GM19238 (cell line): Measurements from ENCODE around the gene CCIN.

ENCODE experiments used
- DNase-seq: peaks from one replicate; pipeline ENCODE4 v3.0.0; 2011; ENCODE audit warnings: low spot score; ENCODE audit not compliant: insufficient read length

CCIN gene

DNA sequence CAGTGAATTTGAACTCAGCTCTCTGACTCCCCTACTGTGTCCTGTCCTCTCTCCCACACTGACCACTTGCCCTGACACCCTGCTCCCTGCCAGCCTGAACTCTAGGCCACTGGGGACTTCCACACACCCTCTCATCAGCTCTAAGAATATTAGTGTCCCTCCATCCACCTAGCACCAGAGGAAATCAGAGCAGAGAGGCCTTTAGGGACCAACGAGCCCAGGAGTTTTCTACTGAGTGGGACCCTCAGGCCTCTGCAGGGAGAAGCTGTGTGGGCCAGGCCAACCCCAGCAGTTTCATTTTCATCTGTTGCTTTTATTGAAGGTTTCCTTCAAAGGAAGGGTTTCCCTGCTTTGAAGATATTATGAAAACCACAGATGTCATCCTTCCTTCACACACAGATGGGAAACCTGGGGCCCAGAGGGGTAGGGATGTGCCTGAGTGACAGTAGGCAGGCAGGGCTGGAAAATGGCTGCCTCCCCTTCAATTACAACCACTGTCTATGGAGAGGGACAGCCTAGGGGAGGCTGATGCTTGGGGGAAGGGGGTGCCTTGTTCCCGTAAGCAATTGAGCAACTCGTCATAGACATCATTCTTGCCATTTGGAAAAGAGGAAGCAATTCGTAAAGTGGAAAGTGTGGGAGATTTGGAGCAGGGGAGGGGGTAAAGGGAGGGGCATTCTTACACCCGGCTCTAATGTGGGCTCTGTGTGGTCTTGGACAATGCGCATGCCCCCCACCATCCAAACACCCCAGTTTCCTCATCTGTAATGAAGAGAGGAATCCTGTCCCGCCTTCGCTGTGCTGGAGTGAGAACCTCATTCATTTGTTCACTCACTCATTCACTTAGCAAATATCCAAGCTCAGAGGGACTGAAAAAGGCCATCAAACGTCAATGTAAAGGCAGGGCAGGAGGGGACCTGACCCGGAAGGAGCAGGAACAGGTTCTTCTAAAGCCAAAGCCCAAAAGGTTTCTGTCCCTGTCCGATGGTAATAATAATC, 28.8 kb upstream of the CCIN start:
- no peak for DNase-seq

DNA sequence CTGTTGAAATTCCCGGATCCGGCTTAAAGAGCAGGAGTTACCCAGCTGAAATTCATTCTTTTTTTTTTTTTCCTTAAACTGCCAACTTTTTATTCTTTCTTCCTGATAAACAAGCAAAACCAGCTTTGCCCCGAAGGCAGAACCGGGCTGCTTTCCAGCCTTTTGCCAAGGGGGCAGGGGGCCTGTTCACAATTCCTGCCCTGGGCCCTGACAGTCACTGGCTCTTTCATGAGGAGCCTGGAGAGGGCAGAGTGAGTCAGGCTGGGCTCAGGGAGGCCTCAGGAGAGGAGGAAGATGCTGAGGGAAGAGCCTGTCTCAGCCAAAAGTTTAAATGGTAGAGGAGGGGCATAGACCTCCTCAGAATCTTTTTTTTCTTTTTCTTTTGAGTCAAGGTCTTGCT, 27.9 kb upstream of the CCIN start:
- no peak for DNase-seq

DNA sequence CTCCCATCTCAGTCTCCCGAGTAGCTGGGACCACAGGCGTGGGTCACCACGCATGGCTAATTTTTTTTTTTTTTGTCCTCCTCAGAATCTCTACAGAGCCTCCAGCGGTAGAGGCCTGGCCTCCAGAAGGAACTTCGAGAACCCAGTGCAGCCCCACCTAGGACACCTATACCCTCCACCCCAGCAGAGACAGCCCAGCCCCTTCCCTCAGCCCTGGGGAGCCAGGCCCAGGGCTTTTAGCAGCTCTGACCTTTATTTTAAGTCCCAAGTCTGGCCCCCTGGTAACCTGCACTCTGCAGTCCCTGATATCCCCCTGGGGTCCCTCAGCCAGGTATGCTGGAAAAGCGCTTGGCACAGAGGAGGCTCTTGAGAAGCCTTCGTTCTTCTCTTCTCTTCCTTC, 27.4 kb upstream of the CCIN start:
- DNase-seq, result no peak

DNA sequence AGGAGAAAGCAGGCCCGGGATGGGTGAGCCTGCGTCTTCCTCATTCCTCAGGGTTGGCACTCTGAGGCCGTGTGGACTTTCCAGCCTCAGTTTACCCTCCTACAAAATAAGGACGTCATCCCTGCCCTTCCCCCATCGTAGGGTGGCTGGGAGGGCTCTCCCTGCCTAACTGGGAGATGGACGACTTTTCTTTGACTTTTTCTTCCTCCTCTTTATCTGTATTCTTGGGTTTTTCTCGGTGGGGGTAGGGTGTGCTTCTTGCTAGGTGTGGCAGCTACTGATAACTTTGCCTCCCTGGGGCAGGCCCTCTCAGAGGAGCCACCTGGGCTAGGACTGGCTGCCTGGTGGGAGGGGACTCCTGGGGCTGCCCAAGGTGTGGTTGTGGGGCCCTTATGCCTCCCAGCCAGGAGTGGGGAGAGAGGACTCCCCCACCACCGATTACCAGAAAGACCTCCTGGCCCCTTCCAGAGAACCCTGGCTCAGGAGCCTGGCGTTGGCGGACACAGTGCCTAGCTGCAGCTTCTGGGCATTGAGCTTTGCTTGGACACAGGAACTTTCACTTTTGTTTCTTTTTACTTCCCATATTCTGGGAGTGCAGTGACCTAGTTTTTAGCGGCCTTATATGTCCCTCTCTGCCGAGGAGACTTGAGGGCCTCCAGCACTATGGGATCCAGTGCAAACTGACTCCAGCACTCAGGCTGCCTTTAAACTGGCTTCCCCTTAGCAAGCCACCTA, 26.5 kb upstream of the CCIN start:
- no peak for DNase-seq

DNA sequence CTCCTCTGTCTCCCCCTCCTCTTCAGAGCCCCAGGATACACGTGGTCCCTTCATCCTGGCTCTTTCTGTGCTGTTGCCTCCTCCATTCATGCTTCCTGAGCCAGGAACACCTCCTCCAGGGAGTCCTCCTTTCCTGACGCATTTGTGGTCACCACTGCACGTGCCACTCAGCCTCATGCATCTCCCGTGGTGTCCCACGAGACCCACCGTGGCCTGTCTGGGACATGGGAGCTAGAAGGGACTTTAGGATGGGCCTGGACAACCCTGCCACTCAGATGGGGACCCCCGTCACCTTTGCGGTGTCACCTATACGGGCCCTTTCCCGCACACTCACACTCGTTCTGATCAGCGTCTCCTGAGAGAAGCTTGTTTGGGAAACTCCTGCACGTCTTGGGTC, 25.9 kb upstream of the CCIN start:
- DNase-seq, result no peak

DNA sequence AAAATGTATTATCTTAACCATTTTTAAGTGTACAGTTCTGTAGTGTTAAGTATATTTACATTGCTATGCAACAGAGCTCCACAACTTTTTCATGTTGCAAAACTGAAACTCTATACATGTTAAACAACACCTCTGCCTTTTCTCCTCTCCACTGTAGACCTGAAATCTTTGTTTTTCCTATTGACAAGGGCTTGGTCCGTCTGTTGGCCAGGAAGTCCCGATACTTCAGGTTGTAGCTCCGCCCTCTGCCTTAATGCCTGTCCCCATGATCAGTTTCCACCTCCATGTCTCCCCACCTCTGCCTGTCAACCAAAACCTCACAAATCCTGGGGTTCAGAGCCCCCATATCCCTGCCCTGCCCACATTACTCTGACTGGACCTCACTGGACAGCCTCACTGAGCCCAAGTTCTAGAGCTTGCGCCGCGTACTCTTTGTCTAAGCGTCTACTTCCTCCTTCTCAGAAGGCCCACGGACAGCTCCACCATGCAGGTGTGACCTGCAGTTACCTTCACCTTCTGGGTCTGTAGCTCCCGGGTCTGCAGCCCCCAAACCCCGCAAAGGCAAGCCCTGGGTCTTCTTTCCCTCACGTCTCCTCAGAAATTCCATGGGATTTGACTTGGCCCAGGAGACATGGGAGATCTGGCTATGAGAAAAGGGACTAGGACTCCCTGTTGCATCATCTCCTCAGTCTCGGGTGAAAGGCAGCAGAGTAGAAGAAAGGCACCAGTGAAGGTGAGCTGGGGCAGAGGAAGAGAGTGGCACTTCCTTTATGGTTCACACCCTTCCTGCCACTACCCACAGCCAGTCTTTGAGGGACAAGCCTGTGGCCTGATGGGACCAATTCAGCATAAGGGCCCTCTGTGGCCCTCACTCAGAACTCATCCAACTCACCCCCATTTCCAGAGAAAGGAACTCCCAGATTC, 24.6 kb upstream of the CCIN start:
- no peak for DNase-seq

DNA sequence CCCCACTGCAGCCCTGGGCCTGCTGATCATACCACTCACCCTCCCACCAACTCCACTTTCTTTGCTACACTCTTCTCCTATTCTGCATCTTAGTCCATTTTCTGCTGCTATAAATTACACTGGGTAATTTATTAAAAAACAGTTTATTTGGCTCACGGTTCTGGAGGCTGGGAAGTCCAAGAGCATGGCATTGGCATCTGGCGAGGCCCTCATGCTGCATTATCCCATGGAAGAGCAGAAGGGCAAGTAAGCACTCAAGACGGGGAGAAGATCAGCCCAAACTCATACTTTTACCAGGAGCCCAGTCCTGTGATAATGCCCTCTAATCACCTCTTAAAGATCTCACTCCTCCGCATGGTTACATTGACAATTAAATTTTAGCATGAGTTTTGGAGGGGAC, 23.2 kb upstream of the CCIN start:
- DNase-seq, result no peak

DNA sequence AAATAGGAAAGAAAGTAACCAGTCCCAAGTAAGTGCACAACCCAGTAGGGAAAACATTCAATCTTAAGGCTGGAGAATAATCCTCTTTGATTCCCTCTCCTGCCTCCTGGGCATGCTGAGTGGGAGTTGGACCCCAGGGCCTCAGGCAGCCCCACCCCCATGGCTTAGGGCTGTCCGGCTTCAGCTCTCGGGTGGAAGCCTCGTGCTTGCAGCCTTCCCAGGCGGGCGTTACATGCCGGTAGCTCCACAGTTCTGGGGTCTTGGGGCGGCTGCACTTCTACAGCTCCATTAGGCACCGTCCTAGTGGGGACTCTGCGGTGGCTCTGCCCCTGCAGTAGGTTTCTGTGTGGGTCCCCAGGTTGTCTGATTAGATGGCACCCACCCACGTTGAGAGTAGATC, 22.5 kb upstream of the CCIN start:
- no peak for DNase-seq

DNA sequence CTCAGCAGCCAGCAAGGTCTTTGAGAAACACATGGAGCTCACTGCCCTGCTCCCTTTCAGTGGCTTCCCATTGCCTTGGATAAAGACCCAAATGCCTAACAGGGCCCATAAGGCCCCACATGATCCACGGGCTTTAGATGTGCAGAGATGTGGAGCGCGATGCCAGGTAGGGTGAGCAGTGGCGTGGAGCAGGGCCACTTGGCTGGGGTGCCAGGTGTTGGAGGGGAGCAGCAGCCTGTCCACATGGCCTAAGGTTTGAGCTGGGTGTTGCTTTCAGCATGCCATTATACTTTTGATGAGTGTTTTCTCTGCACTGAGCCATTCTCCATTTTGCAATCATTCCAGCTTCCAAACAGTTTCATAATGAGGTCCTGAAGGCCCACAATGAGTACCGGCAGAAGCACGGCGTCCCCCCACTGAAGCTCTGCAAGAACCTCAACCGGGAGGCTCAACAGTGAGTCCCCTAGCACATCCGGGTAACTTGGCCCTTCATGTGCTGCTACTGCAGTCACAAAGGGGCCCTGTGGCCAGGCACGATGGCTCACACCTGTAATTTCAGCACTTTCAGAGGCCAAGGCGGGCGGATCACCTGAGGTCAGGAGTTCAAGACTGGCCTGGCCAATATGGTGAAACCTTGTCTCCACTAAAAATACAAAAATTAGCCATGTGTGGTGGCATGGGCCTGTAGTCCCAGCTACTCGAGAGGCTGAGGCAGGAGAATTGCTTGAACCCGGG, 21.6 kb upstream of the CCIN start:
- no peak for DNase-seq

DNA sequence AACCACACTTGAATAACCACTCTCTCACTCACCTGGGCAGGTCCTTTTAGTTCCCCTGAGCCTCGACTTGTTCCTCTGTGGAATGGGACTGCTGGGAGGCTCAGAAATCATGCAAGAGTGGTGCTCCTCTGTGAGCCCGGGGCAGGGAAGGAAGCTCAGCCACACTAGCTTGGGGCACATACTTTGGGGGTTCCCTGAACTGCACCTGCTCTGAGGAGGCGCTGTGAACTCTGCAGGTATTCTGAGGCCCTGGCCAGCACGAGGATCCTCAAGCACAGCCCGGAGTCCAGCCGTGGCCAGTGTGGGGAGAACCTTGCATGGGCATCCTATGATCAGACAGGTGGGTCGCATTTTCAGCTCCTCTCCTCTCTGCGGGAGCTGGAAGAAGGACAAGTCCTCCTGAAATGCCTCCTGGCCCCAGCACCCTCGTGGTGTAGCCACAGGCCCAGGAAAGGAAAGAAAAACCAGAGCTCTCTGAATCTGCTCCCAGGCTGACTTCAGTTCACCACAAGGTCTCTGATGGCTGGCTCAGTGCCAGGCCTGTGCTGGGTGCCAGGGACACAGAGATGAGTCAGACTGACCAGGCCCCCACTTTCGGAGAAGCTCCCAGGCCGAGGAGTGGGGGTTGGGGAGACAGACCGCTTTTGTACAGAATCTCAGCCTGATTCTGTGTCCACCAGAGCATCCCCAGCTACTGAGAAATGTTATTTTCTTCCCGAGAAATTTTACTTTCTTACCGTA, 20.7 kb upstream of the CCIN start:
- DNase-seq, result peak; percentile 53

DNA sequence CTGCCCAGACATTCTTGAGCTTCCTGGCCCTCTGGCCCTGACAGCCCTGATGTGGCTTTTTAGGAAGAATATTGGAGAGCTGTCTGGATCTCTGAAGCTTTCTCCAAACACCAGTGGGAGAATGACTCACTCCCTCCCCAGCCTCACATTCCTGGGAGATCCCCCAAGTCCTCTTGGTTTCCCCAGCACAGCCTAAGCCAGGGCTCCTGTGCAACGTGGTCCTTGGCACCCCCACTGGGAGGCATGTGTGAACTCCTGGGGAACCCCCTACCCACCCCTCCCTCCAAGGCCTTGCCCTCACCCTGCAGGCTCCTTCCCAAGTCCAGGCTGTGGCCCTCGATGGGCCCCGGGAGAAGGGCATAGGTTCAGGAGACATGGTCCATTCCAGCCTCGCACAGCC, 20.0 kb upstream of the CCIN start:
- no peak for DNase-seq

DNA sequence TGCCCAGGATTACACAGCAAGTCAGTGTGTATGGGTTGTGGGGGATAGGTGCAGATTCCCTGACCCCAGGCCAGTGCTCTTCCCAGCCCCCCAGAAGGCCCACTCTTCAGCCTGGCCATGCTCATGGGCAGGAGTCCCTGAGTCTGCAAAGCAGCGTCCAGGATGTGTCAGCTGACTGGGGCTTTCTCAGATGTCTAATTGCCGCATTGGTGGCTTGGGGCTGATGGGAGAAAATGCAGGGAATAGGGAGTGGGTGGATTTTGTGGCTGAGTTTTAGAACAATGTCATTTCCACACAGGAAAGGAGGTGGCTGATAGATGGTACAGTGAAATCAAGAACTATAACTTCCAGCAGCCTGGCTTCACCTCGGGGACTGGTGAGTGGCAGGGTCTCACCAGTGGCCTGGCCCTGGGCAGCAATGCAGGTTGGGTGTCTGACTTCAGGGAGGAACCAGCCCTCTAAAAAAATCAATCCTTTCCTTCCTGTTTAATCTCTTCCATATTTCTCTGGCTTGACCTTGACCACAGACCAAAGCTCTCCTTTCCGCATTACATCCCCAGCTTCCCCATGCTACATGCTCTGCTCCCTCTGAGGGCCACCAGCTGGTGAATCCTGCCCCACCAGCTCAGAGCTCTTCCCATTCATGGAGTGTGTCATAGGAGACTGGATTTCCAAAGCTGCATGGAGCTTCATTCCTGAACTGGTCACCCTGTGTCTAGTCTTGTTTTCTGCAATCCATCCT, 18.4 kb upstream of the CCIN start:
- DNase-seq, result no peak

DNA sequence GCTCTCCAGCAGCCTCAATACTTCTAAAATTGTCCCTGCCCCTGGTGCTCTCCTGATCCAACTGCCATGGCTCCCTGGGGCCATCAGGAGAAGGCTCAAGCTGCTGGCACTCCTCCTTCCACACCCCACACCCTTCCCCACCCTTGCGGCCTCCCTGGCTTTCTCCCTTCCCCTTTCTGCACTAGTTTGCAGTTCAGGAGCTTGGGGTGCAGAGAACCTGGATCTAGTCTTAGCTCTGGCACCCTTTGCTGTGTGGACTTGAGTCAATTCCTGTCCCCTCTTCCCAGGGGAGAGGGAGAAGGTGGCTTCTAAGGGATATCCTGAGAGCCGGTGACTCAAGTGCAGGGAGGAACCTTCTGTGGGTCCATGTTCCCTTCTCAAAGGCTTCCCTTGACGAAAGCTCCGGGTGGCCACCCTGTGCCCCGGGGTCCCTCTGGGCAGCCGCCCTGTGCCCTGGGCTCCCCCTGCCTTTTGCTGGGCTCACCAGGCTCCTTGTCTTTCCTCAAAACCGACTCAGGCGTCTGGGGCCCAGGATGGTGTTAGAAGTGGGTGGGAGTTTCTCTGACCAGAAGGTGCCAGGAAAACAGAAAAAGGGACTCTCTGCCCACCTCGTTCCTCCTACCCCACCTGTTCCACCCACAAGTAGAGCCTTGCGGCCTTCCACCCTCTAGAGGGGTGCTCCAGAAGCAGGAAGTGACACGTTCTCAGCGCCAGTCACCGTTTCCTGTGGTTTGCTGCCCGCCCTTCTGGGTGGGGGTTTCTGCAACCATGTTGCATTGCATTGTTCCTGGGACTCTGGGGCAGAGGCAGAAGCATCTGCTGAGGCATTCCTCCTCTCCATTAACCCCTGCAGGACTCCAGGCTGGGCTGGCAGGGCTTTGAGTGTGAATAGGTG, 17.6 kb upstream of the CCIN start:
- DNase-seq, result peak; percentile 77

DNA sequence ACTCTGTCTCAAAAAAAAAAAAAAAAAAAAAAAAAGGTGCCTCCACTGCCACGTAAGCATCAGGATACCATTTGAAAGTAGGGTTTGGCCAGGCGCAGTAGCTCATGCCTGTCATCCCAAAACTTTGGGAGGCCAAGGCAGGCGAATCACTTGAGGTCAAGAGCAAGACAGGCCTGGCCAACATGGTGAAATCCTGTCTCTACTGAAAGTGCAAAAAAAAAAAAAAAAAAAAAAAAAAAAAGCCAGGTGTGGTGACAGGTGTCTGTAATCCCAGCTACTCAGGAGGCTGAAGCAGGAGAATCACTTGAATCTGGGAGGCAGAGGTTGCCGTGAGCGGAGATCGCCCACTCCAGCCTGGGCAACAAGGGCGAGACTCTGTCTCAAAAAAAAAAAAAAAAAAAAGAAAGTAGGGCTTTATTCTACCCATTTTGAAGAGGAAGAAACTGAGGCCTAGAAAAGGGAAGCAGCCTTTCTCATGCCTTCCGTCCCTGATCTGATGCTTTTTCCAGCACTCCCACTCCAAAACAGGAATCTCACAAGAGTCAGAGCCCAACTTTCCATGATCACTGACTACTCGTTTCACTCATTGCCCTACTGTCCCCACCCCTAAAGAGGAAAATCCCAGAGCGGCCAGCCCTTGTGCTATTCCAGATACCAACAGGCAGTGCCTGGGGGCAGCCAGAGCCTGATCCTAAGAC, 16.3 kb upstream of the CCIN start:
- DNase-seq, result no peak

DNA sequence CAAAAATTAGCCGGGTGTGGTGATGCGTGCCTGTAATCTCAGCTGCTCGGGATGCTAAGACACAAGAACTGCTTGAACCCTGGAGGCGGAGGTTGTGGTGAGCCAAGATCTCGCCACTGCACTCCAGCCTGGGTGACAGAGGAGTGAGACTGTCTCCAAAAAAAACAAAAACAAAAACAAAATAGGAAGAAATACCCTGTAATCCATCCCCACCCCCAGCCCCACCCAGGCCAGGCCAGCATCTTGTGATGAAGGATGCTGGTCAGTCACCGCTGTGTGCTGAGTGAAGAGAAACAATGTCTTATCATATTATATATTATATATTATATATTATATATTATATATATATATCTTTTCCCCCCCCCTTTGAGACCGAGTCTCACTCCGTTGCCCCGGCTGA, 15.4 kb upstream of the CCIN start:
- DNase-seq, result no peak

DNA sequence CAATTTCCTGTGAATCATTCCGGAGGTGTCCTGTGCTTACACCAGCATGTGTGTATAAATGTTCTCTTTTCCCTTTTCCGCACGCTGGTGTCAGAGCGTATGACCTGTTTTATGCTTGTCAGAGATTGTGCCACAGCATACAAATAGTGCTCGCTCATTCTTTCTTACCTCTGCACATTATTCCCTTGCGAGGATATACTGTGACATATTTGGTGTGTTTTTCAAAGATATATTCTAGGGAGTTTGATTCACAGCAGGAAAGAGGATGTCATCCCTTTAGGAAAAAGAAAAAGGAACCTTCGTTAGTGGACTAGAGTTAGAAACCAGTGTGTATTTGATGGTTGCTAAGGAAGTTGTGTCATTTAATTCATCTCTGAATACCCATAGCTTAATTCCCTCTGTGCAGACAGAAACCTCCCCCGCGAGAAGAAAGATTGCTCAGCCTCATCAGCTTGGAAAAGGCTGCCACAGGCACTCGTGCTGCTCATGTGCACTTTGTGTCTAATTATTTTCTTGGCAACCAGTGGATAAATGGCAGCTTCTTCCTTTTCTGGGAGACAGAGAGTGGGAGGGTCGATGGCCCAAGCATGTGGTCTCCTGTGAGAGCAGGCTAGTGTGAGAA, 14.7 kb upstream of the CCIN start:
- no peak for DNase-seq

DNA sequence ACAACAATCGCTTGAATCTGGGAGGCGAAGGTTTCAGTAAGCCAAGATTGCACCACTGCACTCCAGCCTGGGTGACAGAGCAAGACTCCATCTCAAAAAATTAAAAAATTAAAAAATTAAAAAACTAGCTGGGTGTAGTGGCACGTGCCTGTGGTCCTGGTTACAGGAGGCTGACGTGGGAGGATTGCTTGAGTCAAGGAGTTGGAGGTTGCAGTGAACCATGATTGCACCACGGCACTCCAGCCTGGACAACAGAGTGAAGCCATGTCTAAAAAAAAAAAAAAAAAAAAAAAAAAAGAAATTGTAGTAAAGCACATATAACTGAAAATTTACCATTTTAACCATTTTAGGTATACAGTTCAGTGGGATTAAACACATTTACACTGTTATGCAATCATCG, 13.1 kb upstream of the CCIN start:
- no peak for DNase-seq
